DLD1 (cell line): ENCODE measurements around the gene HEATR5A.
"Not testable (repeated sequence)": the region's sequence is repeated elsewhere in the genome, so short reads cannot be mapped to it uniquely, and the experiment has no call there.

Source experiments
- in situ Hi-C: cut with HindIII; loops from 2 replicates; pipeline ENCODE4 v1.10.0; 2017; ENCODE audit warnings: low sequenced_read_pairs

HEATR5A gene

DNA sequence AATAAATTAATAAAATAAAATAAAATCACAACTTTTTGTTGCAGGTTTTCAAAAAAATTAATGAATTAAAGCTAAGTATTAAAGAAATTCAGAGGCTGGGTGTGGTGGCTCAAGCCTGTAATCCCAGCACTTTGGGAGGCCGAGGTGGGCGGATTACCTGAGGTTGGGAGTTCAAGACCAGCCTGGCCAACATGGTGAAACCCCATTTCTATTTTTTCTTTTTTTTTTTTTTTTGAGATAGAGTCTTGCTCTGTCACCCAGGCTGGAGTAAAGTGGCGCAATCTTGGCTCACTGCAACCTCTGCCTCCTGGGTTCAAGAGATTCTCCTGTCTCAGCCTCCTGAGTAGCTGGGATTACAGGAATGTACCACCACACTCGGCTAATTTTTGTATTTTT is 161.3 kb downstream of the HEATR5A start:
- in situ Hi-C loops = not testable (repeated sequence)

DNA sequence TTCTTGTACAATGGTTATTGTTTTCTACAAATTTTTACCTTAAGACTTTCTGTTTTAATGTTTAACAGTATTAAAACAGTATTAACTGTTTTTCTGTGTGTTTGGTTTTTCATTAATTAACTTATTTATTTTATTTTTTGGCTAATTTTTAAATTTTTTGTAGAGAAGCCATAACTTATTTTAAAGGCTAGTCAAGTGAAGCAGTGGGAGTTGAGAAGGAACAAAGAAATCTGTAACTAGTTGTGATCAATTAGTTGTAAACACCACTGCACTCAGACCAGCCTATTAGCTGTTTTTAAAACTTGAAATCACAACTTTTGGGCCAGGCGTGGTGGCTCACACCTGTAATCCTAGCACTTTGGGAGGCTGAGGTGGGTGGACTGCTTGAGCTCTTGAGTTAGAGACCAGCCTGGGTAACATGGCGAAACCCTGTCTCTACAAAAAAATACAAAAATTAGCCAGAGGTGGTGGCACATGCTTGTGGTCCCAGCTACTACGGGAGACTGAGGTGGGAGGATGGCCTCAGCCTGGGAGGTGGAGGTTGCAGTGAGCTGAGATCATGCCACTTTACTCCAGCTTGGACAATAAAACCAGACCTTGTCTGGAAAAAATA is 161.8 kb downstream of the HEATR5A start:
- in situ Hi-C loops = no loop called here

DNA sequence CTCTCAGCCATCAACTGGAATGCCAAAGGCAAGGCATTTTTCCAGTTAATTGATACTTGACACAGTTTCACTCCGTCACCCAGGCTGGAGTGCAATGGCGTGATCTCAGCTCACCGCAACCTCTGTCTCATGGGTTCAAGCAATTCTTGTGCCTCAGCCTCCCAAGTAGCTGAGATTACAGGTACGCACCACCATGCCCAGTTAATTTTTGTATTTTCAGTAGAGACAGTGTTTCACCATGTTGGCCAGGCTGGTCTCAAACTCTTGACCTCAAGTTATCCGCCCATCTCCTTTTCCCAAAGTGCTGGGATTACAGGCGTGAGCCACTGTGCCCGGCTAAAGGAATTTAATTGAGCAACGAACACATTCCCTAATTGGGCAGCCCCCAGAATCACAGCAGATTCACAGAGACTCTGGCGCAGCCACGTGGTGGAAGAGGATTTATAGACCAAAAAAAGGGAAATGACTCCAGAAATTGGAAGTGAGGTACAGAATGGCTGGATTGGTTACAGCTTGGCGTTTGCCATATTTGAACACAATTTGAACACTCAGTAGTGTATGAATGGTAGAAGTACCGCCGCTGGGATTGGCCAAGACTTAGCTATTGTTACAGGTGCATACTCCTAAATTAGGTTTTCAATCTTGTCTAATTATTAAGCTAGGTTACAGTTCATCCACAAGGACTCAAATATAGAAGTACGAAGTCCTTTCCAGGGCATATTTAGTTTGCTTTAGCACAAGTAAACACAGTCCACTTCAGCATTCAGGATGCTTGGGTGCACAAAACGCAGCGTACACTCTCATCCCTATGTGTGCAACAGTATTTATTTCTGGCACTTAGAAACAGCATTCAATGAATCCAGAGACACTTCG is 162.6 kb downstream of the HEATR5A start:
- in situ Hi-C loops = not testable (repeated sequence)

DNA sequence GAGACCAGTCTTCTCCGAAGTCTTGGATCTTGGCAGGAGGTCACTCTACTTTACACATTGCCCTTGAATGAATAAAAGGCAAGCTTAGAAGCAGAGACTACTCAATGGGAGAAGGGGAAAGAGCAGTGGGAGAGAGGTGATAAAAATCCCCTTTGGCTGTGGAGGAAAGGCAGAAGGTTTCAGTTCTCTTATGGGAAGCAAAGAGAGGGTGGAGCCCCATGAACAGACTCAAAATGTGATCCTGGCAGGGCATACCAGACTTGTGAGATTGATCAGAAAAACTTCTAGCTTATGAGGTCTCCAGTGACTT is 163.2 kb downstream of the HEATR5A start:
- in situ Hi-C loops = no loop called here

DNA sequence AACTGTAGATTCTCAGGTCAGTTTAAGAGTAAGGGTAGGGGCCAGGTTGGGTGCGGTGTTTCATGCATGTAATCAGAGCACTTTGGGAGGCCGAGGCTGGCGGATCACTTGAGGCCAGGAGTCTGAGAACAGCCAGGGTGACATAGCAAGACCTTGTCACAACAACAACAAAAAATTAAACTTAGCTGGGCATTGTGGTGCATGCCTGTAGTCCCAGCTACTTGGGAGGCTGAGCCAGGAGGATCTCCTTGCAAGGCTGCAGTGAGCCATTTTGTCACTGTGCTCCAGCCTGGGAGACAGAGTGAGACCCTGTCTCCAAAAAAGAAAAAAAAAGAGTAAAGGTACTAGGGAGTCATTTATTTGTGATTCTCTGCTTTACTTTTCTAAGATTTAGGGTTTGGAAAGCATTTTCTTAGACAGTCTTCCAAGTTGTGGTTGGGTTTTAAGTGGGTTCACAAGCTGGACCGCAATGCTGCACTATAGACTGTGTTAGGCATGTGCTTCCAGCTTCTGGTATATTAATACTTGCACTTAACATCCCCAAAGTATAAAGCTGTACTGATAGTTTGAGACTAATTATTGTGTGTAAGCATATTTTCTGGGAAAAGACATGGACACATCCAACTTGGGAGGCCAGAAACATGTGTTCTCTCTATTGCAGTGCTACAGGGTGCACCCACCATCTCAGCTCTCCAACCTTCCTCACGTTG is 163.7 kb downstream of the HEATR5A start:
- in situ Hi-C loops = no loop called here

DNA sequence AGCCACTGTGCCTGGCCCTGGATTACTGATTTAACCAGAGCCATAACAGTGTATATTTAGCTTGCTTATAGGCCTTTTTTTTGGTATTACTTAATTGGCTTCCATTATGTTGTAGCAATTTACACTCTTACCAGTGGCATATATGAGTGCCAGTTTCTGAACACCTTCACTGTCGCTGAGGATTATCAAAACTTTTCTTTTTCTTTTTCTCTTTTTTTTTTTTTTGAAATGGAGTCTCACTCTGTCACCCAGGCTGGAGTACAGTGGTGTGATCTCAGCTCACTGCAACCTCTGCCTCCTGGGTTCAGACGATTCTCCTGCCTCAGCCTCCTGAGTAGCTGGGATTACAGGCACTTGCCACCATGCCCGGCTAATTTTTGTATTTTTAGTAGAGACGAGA is 164.4 kb downstream of the HEATR5A start:
- in situ Hi-C loops = not testable (repeated sequence)

DNA sequence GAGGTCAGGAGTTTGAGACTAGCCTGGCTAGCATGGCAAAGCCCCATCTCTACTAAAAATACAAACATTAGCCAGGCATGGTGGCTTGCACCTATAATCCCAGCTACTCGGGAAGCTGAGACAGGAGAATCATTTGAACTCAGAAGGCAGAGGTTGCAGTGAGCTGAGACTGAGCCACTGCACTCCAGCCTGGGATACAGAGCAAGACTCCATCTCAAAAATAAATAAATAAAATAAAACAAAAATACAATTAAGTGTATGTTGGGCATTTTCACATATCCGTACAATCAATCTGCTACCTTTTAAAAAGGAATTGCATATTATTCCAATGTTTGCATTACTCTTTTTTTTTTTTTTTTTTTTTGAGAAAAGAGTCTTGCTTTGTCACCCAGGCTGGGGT is 165.1 kb downstream of the HEATR5A start:
- in situ Hi-C loops = no loop called here

DNA sequence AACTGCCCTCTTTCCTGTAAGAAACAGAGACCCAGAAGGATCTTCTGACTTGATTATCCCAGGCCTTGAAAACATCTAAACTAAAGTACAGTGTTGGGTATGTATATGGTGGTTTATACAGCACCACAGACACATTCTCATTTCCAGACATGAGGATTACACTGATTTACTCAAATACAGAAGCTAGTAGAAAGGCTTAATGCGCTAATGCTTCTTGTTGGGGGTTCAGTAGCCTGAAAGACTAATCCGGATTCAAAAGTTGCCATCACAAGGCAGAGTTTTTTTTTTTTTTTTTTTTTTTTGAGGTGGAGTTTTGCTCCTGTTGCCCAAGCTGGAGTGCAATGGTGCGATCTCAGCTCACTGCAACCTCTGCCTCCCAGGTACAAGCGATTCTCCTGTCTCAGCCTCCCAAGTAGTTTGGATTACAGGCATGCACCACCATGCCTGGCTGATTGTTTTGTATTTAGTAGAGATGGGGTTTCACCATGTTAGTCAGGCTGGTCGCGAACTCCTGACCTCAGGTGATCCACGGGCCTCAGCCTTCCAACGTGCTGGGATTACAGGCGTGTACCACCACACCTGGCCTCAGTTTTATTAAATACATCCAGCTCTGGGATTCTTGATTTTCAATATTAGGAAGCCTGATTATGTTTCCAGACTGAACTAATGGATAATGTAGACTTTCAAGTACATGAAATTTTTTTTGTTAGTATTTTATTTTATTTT is 166.4 kb downstream of the HEATR5A start:
- in situ Hi-C loops = no loop called here

DNA sequence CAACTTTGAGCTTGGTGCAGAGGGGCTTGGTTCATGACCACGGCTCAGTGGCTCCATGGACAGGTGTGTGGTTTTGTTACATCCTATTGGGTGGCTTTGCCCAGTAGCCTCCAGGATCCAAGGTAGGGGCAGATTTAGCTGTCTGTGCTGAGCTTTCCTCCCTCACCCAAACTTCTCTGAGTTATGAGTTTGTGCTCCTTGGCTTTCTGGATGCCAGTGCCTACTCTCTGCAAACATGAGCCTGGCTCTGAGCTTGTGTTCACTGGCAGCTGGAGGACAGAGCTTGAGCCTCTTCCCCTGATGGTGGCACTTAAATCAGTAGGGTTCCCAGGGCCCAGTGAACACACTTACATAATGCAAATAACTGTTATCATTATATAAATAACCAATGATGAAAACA is 167.5 kb downstream of the HEATR5A start:
- in situ Hi-C loops = no loop called here

DNA sequence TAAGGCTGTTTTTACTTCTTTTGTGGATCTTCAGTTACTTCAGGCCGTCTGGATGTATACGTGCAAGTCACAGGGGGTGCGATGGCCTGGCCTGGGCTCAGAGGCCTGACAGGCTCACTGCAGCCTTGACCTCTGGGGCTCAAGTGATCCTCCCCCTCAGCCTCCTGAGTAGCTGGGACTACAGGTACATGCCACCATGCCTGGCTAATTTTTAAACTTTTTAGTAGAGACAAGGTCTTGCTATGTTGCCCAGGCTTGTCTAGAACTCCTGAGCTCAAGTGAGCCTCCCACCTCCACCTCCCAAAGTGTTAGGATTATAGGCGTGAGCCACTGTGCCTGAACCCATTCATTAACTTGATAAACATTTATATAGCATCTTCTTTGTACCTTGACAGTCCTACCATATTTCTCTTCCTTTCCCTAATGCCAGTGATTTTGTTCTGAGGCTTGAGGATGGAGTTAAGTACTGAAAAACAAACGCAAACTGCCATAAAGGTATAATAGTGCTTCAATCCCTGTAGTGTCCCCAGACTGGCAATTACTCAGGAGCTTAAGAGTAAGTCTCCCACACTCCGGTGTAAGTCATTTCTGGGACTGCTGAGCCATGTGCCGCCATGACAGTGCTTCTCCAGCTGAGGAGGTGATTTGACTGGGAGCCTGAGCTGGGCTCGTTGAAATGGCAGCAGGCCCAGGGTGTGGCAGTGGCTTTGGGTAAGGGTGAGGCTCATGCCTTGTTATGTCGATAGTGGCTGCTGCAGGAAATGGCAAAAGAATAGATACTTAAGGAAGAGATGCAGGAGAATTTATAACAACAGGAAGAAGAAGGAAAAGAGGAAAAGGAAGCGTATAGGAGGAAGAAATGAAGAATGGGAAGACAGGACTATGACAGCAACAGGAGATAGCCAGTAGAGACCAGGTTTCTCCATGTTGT is 169.1 kb downstream of the HEATR5A start:
- in situ Hi-C loops = no loop called here

DNA sequence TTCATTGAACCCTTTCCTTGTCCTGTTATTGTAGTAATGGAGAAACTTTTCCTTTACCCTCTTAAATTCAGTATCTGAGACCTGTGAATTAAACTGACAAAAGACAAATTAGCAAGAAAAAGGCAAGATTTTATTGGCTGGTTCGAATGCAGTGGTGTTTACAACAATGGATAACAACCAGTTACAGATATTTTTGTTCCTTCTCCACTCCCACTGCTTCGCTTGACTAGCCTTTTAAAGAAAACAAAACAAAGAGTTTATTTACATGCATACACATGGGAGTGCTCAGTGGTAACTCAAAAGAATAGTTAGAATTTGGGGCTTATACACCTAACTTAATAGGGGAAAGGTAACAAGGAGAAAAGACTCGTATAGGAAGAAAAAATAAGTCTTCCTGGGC is 175.7 kb downstream of the HEATR5A start:
- in situ Hi-C loops = no loop called here

DNA sequence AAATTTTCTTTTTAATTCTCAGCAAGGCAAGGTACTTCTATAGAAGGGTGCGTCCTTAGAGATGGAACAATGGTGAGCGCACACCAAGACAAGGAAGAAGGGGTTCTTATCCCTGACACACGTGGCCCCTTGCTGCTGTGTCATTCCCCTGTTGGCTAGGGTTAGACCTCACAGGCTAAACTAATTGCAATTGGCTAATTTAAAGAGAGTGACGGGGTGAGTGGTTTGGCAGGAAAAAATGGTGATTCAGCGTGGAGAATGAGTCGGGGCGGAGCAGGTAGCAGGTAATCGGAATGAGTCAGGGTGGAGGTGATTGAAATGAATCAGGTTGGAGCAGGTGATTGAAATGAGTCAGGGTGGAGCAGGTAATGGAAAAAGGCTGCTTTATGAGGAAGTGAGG is 176.5 kb downstream of the HEATR5A start:
- in situ Hi-C loops = no loop called here

DNA sequence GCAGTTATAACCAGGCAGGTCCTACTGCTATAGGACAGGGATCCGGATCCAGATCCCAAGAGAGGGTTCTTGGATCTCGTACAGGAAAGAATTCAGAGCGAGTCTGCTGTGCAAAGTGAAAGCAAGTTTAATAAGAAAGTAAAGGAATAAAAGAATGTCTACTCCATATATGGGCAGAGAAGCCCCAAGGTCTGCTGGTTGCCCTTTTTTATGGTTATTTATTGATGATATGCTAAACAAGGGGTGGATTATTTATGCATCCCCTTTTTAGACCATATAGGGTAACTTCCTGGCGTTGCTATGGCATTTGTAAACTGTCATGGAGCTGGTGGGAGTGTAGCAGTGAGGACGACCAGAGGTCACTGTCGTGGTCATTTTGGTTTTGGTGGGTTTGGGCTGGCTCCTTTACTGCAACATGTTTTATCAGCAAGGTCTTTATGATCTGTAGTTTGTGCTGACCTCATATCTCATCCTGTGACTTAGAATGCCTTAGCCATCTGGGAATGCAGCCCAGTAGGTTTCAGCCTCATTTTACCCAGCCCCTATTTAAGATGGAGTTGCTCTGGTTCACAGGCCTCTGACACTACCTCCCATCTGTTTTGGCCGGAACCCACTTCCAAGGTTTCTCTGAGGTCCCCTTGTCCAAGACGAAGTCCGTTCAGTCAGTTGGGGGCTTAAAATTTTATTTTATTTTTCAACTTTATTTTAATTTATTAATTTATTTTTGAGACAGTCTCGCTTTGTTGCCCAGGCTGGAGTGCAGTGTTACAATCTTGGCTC is 178.0 kb downstream of the HEATR5A start:
- in situ Hi-C loops = not testable (repeated sequence)
